Peyer's patch (tissue), 4 donors: ENCODE results near the gene IGF1R. TPM values are rescaled to one million over a fixed set of nuclear protein-coding genes. Genes with fewer than 3 reads are reported as not detected.

Source experiments
- DNase-seq, 3 donors: peaks; one replicate each; pipeline ENCODE4 v3.0.0-alpha.2; 2017 to 2019
- H3K27ac ChIP-seq, 4 donors: fragments of 200-600 bp; sonication (generic); one replicate each; pipeline ENCODE4 v1.5.1; 2016 to 2019
- H3K27me3 ChIP-seq, 2 donors: fragments of 200-600 bp; sonication (generic); one replicate each; pipeline ENCODE4 v1.5.1; 2019
- H3K36me3 ChIP-seq, 3 donors: fragments of 200-600 bp; sonication (generic); one replicate each; pipeline ENCODE4 v1.5.1; 2016 to 2019
- H3K4me1 ChIP-seq, 4 donors: fragments of 200-600 bp; sonication (generic); one replicate each; pipeline ENCODE4 v1.5.1; 2016 to 2019
- H3K4me3 ChIP-seq, 4 donors: fragments of 200-600 bp; sonication (generic); 1 replicate in 3 of 4; 2 replicates in 1 of 4; pipeline ENCODE4 v1.5.1; 2016 to 2019; ENCODE audit warnings: mild to moderate bottlenecking in 1 of 4
- H3K9me3 ChIP-seq, 4 donors: fragments of 200-600 bp; sonication (generic); one replicate each; pipeline ENCODE4 v1.5.1; 2016 to 2019; ENCODE audit warnings: mild to moderate bottlenecking in 1 of 4
- CTCF ChIP-seq, 6 experiments: fragments of 450-650 bp in 4 of 6; fragments of 200-600 bp in 2 of 6; sonication (generic) in 1 of 6; IDR thresholded peaks; one replicate each; pipeline ENCODE4 v1.5.1; 2017 to 2019; ENCODE audit warnings: antibody characterized with exemption in 6 of 6, mild to moderate bottlenecking in 3 of 6, moderate library complexity in 1 of 6
- POLR2A ChIP-seq, 2 donors: fragments of 450-650 bp; IDR thresholded peaks; one replicate each; pipeline ENCODE4 v1.5.1; 2017; ENCODE audit warnings: antibody characterized with exemption in 2 of 2, mild to moderate bottlenecking in 2 of 2, moderate library complexity in 2 of 2
- total RNA-seq, 4 donors: library from RNA; depleted of rRNA; stranded (reverse); fragments of >200 nt; gene quantifications; one replicate each; pipeline ENCODE4 v1.1.0, GENCODE V29; 2016

IGF1R gene
- total RNA-seq, 4 donors from 2014 or later: 29.6 to 176 (median 88.1) TPM

- no peak for TF ChIP-seq CTCF (IDR thresholded peaks at IDR 0.05)
- TF ChIP-seq POLR2A (IDR thresholded peaks at IDR 0.05): no peak
- no peaks in the 10 kb centered on the region for H3K36me3 ChIP-seq
Observed at GRCh38 chr15:98755781-98756180, 107.4 kb downstream of the IGF1R start.

GRCh38 chr15:98758224-98758623 lies 109.9 kb downstream of the IGF1R start:
- no peak for DNase-seq
- H3K27ac ChIP-seq: no peak overlapping the region
- no peaks in the 10 kb centered on the region for H3K4me1 ChIP-seq
- no peak overlapping the region for H3K4me3 ChIP-seq
- no peaks in the 10 kb centered on the region for H3K27me3 ChIP-seq
- no peaks in the 10 kb centered on the region for H3K36me3 ChIP-seq
- no peak for TF ChIP-seq POLR2A (IDR thresholded peaks at IDR 0.05)
- TF ChIP-seq CTCF (IDR thresholded peaks at IDR 0.05): no peak
- no peaks in the 10 kb centered on the region for H3K9me3 ChIP-seq

More at GRCh38 chr15:98755781-98756180, 107.4 kb downstream of the IGF1R start:
- DNase-seq: no peak
- no peaks in the 10 kb centered on the region for H3K27me3 ChIP-seq
- no peaks in the 10 kb centered on the region for H3K9me3 ChIP-seq
- no peak overlapping the region for H3K27ac ChIP-seq
- no peaks in the 10 kb centered on the region for H3K4me1 ChIP-seq
- H3K4me3 ChIP-seq: no peak overlapping the region

- Histone ChIP-seq H3K27ac (no peak overlapping the region), H3K27me3 (no peaks in the 10 kb centered on the region), H3K4me3 (no peak overlapping the region), H3K9me3 (no peaks in the 10 kb centered on the region), H3K36me3 (no peaks in the 10 kb centered on the region), H3K4me1 (no peaks in the 10 kb centered on the region)
- no peak for DNase-seq
- no peak for TF ChIP-seq POLR2A (IDR thresholded peaks at IDR 0.05)
- TF ChIP-seq CTCF (IDR thresholded peaks at IDR 0.05): no peak
Observed at GRCh38 chr15:98759277-98759676, 110.9 kb downstream of the IGF1R start.

GRCh38 chr15:98760112-98760826 lies 111.9 kb downstream of the IGF1R start:
- H3K4me1 ChIP-seq: no peaks in the 10 kb centered on the region
- no peaks in the 10 kb centered on the region for H3K36me3 ChIP-seq
- no peaks in the 10 kb centered on the region for H3K27me3 ChIP-seq
- no peaks in the 10 kb centered on the region for H3K9me3 ChIP-seq
- DNase-seq: no peak
- no peak overlapping the region for H3K4me3 ChIP-seq
- TF ChIP-seq CTCF (IDR thresholded peaks at IDR 0.05): no peak
- TF ChIP-seq POLR2A (IDR thresholded peaks at IDR 0.05): no peak
- H3K27ac ChIP-seq: no peak overlapping the region

- no peaks in the 10 kb centered on the region for H3K4me1 ChIP-seq
- no peak for DNase-seq
- TF ChIP-seq POLR2A (IDR thresholded peaks at IDR 0.05) (no peak), CTCF (IDR thresholded peaks at IDR 0.05) (no peak)
- H3K27me3 ChIP-seq: no peaks in the 10 kb centered on the region
- no peaks in the 10 kb centered on the region for H3K36me3 ChIP-seq
- H3K4me3 ChIP-seq: no peak overlapping the region
- no peaks in the 10 kb centered on the region for H3K9me3 ChIP-seq
- H3K27ac ChIP-seq: no peak overlapping the region
Observed at GRCh38 chr15:98760975-98761374, 112.6 kb downstream of the IGF1R start.
